Measurements from ENCODE around the gene TRIM52. TPM values are rescaled to one million over a fixed set of nuclear protein-coding genes. Genes with fewer than 3 reads are reported as not detected.

TRIM52 gene
- total and polyA plus RNA-seq, 9 of the 15 experiments (the other 6 are each of a cell fraction or from before 2014, with no cell fraction given): 3.3 to 21.9 (median 13.5) TPM

GRCh38 chr5:181207214-181207959 is 53.6 kb downstream of the TRIM52 start (continued):
- TF ChIP-seq NR2C1 (IDR thresholded peaks at IDR 0.05) (no peak), NR2C1 (tag; IDR thresholded peaks at IDR 0.05) (0 out of 2 replicates have a peak, but pooled peaks have one; percentile 18), ZNF778 (CRISPR knock-in tag; IDR thresholded peaks at IDR 0.05) (no peak), KHSRP (IDR thresholded peaks at IDR 0.05) (no peak), TAF9B (IDR thresholded peaks at IDR 0.05; ENCODE audit: partially characterized antibody) (no peak), ZNF696 (CRISPR knock-in tag; conservative IDR thresholded peaks at IDR 0.05) (no peak), KDM1A (IDR thresholded peaks at IDR 0.05) (peak; percentile 11 to 17; a peak in 1 of 4 replicates), SP1 (CRISPR knock-in tag; IDR thresholded peaks at IDR 0.05) (peak; percentile 27; the same call in 1 of the 2 replicates), BHLHE40 (IDR thresholded peaks at IDR 0.05; ENCODE audit: low read length) (0 out of 2 replicates have a peak, but pooled peaks have one; percentile 5), ZNF766 (CRISPR knock-in tag; conservative IDR thresholded peaks at IDR 0.05) (no peak), ZNF121 (CRISPR knock-in tag; conservative IDR thresholded peaks at IDR 0.05) (no peak), FOXO4 (CRISPR knock-in tag; IDR thresholded peaks at IDR 0.05) (no peak), ZNF133 (CRISPR knock-in tag; IDR thresholded peaks at IDR 0.05) (no peak)
- TF ChIP-seq, protein P1, sequence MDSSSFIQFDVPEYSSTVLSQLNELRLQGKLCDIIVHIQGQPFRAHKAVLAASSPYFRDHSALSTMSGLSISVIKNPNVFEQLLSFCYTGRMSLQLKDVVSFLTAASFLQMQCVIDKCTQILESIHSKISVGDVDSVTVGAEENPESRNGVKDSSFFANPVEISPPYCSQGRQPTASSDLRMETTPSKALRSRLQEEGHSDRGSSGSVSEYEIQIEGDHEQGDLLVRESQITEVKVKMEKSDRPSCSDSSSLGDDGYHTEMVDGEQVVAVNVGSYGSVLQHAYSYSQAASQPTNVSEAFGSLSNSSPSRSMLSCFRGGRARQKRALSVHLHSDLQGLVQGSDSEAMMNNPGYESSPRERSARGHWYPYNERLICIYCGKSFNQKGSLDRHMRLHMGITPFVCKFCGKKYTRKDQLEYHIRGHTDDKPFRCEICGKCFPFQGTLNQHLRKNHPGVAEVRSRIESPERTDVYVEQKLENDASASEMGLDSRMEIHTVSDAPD (CRISPR knock-in tag; IDR thresholded peaks at IDR 0.05): no peak
- TF ChIP-seq, protein P2, sequence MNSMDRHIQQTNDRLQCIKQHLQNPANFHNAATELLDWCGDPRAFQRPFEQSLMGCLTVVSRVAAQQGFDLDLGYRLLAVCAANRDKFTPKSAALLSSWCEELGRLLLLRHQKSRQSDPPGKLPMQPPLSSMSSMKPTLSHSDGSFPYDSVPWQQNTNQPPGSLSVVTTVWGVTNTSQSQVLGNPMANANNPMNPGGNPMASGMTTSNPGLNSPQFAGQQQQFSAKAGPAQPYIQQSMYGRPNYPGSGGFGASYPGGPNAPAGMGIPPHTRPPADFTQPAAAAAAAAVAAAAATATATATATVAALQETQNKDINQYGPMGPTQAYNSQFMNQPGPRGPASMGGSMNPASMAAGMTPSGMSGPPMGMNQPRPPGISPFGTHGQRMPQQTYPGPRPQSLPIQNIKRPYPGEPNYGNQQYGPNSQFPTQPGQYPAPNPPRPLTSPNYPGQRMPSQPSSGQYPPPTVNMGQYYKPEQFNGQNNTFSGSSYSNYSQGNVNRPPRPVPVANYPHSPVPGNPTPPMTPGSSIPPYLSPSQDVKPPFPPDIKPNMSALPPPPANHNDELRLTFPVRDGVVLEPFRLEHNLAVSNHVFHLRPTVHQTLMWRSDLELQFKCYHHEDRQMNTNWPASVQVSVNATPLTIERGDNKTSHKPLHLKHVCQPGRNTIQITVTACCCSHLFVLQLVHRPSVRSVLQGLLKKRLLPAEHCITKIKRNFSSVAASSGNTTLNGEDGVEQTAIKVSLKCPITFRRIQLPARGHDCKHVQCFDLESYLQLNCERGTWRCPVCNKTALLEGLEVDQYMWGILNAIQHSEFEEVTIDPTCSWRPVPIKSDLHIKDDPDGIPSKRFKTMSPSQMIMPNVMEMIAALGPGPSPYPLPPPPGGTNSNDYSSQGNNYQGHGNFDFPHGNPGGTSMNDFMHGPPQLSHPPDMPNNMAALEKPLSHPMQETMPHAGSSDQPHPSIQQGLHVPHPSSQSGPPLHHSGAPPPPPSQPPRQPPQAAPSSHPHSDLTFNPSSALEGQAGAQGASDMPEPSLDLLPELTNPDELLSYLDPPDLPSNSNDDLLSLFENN (IDR thresholded peaks at IDR 0.05; ENCODE audit: low read depth in 2 of 2, low read length in 2 of 2): no peak
- TF ChIP-seq, protein P3, sequence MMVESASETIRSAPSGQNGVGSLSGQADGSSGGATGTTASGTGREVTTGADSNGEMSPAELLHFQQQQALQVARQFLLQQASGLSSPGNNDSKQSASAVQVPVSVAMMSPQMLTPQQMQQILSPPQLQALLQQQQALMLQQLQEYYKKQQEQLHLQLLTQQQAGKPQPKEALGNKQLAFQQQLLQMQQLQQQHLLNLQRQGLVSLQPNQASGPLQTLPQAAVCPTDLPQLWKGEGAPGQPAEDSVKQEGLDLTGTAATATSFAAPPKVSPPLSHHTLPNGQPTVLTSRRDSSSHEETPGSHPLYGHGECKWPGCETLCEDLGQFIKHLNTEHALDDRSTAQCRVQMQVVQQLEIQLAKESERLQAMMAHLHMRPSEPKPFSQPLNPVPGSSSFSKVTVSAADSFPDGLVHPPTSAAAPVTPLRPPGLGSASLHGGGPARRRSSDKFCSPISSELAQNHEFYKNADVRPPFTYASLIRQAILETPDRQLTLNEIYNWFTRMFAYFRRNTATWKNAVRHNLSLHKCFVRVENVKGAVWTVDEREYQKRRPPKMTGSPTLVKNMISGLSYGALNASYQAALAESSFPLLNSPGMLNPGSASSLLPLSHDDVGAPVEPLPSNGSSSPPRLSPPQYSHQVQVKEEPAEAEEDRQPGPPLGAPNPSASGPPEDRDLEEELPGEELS (CRISPR knock-in tag; IDR thresholded peaks at IDR 0.05; ENCODE audit: borderline replicate concordance): no peak
- TF ChIP-seq, protein P4, sequence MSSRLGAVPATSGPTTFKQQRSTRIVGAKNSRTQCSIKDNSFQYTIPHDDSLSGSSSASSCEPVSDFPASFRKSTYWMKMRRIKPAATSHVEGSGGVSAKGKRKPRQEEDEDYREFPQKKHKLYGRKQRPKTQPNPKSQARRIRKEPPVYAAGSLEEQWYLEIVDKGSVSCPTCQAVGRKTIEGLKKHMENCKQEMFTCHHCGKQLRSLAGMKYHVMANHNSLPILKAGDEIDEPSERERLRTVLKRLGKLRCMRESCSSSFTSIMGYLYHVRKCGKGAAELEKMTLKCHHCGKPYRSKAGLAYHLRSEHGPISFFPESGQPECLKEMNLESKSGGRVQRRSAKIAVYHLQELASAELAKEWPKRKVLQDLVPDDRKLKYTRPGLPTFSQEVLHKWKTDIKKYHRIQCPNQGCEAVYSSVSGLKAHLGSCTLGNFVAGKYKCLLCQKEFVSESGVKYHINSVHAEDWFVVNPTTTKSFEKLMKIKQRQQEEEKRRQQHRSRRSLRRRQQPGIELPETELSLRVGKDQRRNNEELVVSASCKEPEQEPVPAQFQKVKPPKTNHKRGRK (tag; IDR thresholded peaks at IDR 0.05): no peak
- TF ChIP-seq, protein P5, sequence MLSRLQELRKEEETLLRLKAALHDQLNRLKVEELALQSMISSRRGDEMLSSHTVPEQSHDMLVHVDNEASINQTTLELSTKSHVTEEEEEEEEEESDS (CRISPR knock-in tag; IDR thresholded peaks at IDR 0.05): no peak
